Uterus (tissue), 4 donors: Measurements from ENCODE around the gene ARL6IP5. TPM values are rescaled to one million over a fixed set of nuclear protein-coding genes. Genes with fewer than 3 reads are reported as not detected.

Source experiments
- DNase-seq, 2 donors: peaks; one replicate each; pipeline ENCODE4 v3.0.0-alpha.2; 2019 to 2020
- H3K27ac ChIP-seq, 2 donors: fragments of 200-600 bp; sonication (generic); 1 replicate in 1 of 2; 2 replicates in 1 of 2; pipeline ENCODE4 v1.5.1; 2016 to 2018
- H3K27me3 ChIP-seq, 2 donors: fragments of 200-600 bp; sonication (generic); one replicate each; pipeline ENCODE4 v1.5.1; 2018 to 2019; ENCODE audit warnings: control low read depth in 1 of 2
- H3K36me3 ChIP-seq, 2 donors: fragments of 200-600 bp; sonication (generic); one replicate each; pipeline ENCODE4 v1.5.1; 2019; ENCODE audit warnings: control low read depth in 1 of 2
- H3K4me1 ChIP-seq, 2 donors: fragments of 200-600 bp; sonication (generic); one replicate each; pipeline ENCODE4 v1.5.1; 2018 to 2019; ENCODE audit warnings: control low read depth in 1 of 2
- H3K4me3 ChIP-seq, 2 donors: fragments of 200-600 bp; sonication (generic); 1 replicate in 1 of 2; 2 replicates in 1 of 2; pipeline ENCODE4 v1.5.1; 2018 to 2019; ENCODE audit warnings: mild to moderate bottlenecking in 1 of 2
- H3K9me3 ChIP-seq, 2 donors: fragments of 200-600 bp; sonication (generic); one replicate each; pipeline ENCODE4 v1.5.1; 2019; ENCODE audit warnings: control low read depth in 1 of 2
- POLR2A ChIP-seq, 2 donors: fragments of 450-650 bp; IDR thresholded peaks; one replicate each; pipeline ENCODE4 v1.6.1; 2016; ENCODE audit warnings: antibody characterized with exemption in 2 of 2, mild to moderate bottlenecking in 1 of 2, moderate library complexity in 1 of 2
- intact Hi-C: fragments of 100-400 bp; cut with DNase I; formaldehyde crosslinking; loops from one replicate; pipeline ENCODE4 v1.15.1; 2023; ENCODE audit warnings: low total_unique reads
- total RNA-seq, 4 donors: library from RNA; depleted of rRNA in 3 of 4; stranded (reverse); fragments of >200 nt in 3 of 4; gene quantifications; one replicate each; pipeline versions ENCODE4 v1.1.0 to v1.2.4, GENCODE V29; 2014 to 2023
- TF ChIP-seq, protein P1 (sequence below), 4 experiments: fragments of 200-600 bp in 2 of 4; fragments of 450-650 bp in 2 of 4; sonication (generic) in 2 of 4; IDR thresholded peaks; one replicate each; pipeline ENCODE4 v1.5.1; 2016 to 2019; ENCODE audit warnings: antibody characterized with exemption in 4 of 4, mild to moderate bottlenecking in 2 of 4, moderate library complexity in 1 of 4
- donor health status: DM: yes; HTN: yes; CAD: no.

ARL6IP5 gene
- total RNA-seq, 4 donors from 2014 or later, result 86.8 to 143 (median 120) TPM

DNA sequence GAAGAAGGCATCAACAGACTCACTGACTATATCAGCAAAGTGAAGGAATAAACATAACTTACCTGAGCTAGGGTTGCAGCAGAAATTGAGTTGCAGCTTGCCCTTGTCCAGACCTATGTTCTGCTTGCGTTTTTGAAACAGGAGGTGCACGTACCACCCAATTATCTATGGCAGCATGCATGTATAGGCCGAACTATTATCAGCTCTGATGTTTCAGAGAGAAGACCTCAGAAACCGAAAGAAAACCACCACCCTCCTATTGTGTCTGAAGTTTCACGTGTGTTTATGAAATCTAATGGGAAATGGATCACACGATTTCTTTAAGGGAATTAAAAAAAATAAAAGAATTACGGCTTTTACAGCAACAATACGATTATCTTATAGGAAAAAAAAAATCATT is 19.8 kb downstream of the ARL6IP5 start:
- intact Hi-C loops, result no loop called here
- Histone ChIP-seq H3K9me3 (no peaks in the 10 kb centered on the region), H3K27me3 (no peaks in the 10 kb centered on the region), H3K36me3 (no peaks in the 10 kb centered on the region), H3K4me3 (no peak overlapping the region), H3K27ac (no peak overlapping the region), H3K4me1 (no peaks in the 10 kb centered on the region)
- DNase-seq, result no peak
- no peak for TF ChIP-seq POLR2A (IDR thresholded peaks at IDR 0.05)
- TF ChIP-seq, protein P1, sequence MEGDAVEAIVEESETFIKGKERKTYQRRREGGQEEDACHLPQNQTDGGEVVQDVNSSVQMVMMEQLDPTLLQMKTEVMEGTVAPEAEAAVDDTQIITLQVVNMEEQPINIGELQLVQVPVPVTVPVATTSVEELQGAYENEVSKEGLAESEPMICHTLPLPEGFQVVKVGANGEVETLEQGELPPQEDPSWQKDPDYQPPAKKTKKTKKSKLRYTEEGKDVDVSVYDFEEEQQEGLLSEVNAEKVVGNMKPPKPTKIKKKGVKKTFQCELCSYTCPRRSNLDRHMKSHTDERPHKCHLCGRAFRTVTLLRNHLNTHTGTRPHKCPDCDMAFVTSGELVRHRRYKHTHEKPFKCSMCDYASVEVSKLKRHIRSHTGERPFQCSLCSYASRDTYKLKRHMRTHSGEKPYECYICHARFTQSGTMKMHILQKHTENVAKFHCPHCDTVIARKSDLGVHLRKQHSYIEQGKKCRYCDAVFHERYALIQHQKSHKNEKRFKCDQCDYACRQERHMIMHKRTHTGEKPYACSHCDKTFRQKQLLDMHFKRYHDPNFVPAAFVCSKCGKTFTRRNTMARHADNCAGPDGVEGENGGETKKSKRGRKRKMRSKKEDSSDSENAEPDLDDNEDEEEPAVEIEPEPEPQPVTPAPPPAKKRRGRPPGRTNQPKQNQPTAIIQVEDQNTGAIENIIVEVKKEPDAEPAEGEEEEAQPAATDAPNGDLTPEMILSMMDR (IDR thresholded peaks at IDR 0.05), result no peak

DNA sequence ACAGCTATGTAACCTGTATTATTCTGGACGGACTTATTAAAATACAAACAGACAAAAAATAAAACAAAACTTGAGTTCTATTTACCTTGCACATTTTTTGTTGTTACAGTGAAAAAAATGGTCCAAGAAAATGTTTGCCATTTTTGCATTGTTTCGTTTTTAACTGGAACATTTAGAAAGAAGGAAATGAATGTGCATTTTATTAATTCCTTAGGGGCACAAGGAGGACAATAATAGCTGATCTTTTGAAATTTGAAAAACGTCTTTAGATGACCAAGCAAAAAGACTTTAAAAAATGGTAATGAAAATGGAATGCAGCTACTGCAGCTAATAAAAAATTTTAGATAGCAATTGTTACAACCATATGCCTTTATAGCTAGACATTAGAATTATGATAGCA is 20.6 kb downstream of the ARL6IP5 start:
- Histone ChIP-seq H3K9me3 (no peaks in the 10 kb centered on the region), H3K4me1 (no peaks in the 10 kb centered on the region), H3K27ac (no peak overlapping the region), H3K36me3 (no peaks in the 10 kb centered on the region), H3K4me3 (no peak overlapping the region), H3K27me3 (no peaks in the 10 kb centered on the region)
- no peak for DNase-seq
- TF ChIP-seq POLR2A (IDR thresholded peaks at IDR 0.05), result no peak
- TF ChIP-seq, protein P1 (IDR thresholded peaks at IDR 0.05), result no peak
- intact Hi-C loops, result no loop called here

DNA sequence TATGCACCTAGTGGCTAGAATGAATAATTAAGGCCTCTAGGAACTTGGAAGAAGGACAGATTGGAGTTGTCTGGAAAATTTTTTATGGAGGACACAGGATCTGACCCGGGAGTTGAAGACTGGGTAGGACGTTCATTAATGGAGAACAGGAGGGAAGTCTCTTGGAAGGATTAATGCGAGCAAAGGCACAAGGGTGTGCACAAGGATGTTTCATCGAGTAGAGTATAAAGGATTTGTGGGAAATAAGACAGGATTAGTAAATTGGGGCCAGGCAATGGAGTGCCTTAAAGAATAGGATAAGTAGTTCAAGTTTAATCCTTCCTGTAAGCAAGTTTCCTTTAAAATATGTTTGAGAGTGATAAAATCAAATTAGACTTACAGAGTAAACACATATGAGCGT is 23.1 kb downstream of the ARL6IP5 start:
- no peak overlapping the region for H3K27ac ChIP-seq
- no peaks in the 10 kb centered on the region for H3K9me3 ChIP-seq
- H3K27me3 ChIP-seq, result no peaks in the 10 kb centered on the region
- no peak for DNase-seq
- no peak overlapping the region for H3K4me3 ChIP-seq
- intact Hi-C loops, result no loop called here
- TF ChIP-seq, protein P1 (IDR thresholded peaks at IDR 0.05), result no peak
- no peak for TF ChIP-seq POLR2A (IDR thresholded peaks at IDR 0.05)
- H3K4me1 ChIP-seq, result no peaks in the 10 kb centered on the region
- H3K36me3 ChIP-seq, result no peaks in the 10 kb centered on the region

DNA sequence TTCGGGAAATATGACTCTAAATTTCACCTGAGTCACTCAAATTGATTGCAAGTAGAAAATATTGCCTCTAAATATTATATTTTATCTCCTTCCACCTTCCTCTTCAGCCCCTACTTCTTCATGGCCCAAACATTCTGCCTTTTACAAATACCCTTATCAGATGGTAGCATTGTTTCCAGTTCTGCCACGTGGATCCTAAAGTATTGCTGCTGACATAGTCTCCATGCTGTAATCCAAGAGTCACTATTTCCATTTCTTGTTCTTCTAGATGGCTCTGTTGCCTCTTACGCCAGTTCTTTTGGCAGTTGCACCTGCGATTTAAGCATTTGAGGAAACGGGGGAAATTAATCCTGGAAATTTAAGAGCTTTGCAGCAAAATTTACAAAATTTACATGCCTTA is 24.1 kb downstream of the ARL6IP5 start:
- H3K4me3 ChIP-seq, result no peak overlapping the region
- no peak overlapping the region for H3K27ac ChIP-seq
- H3K4me1 ChIP-seq, result no peaks in the 10 kb centered on the region
- TF ChIP-seq POLR2A (IDR thresholded peaks at IDR 0.05), result no peak
- TF ChIP-seq, protein P1 (IDR thresholded peaks at IDR 0.05), result no peak
- intact Hi-C loops, result no loop called here
- no peaks in the 10 kb centered on the region for H3K36me3 ChIP-seq
- DNase-seq, result no peak
- no peaks in the 10 kb centered on the region for H3K9me3 ChIP-seq
- no peaks in the 10 kb centered on the region for H3K27me3 ChIP-seq

DNA sequence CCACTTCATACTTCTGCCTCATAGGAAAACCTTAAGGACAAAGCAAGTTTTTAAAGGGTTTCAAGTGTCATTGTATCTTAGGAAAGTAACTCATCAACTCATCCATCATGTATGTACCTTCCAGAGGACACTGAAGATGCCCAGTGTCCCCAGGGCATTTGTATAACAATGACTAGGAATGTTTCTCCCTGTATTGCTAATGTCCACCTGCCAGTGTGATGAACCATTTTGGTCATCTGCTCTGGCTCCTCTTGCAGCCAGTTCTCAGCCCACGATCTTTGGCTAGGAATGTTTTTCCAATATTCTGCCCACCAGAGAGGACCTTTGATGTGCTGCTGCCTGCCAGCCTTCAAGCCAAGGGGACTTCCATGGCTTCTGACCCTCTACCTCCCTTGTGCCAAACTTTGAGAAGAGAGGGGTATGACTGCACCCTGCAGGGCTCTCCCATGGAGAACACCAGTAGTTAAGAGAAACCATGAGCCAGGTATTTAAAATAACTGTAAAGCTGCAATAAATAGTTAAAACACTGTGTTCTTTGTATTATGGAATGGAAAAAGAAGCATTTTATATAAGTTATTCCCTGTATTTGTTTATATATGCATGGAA is 26.3 kb downstream of the ARL6IP5 start:
- TF ChIP-seq, protein P1 (IDR thresholded peaks at IDR 0.05), result no peak
- no peak for TF ChIP-seq POLR2A (IDR thresholded peaks at IDR 0.05)
- intact Hi-C loops, result no loop called here
- DNase-seq, result no peak
- no peaks in the 10 kb centered on the region for H3K36me3 ChIP-seq
- no peaks in the 10 kb centered on the region for H3K9me3 ChIP-seq
- no peak overlapping the region for H3K4me3 ChIP-seq
- H3K4me1 ChIP-seq, result no peaks in the 10 kb centered on the region
- no peak overlapping the region for H3K27ac ChIP-seq
- H3K27me3 ChIP-seq, result no peaks in the 10 kb centered on the region
